Choroid plexus epithelial cell (primary cell): ENCODE data around the gene CNOT6L.

ENCODE experiments used
- DNase-seq: peaks from one replicate; pipeline ENCODE4 v3.0.0-alpha.2; 2010; ENCODE audit warnings: low read depth
- H3K4me3 ChIP-seq: 2 replicates; pipeline ENCODE4 v1.5.1; 2011; ENCODE audit warnings: low read depth, mild to moderate bottlenecking, control low read depth, low read length, moderate library complexity
- CTCF ChIP-seq: conservative IDR thresholded peaks from 2 replicates; pipeline ENCODE4 v1.5.1; 2011; ENCODE audit warnings: low read depth, mild to moderate bottlenecking, control low read depth, inconsistent platforms, low read length, moderate library complexity

The CNOT6L gene

GRCh38 chr4:77820649-77821561 lies 1.7 kb upstream of the CNOT6L start:
- no peak for TF ChIP-seq CTCF
- peak overlapping the region; percentile 90 for H3K4me3 ChIP-seq
- DNase-seq = peak; percentile 13

GRCh38 chr4:77819843-77820648 lies 878 bp upstream of the CNOT6L start:
- peak; percentile 89 for DNase-seq
- H3K4me3 ChIP-seq = peak overlapping the region; percentile 90
- no peak for TF ChIP-seq CTCF

- DNase-seq = peak; percentile 17
- TF ChIP-seq CTCF = no peak
These were observed 255 bp upstream of the CNOT6L start for GRCh38 chr4:77819404-77819842.

GRCh38 chr4:77818073-77818601 lies 1.0 kb downstream of the CNOT6L start:
- peak; percentile 67 for TF ChIP-seq CTCF
- peak overlapping the region; percentile 90 for H3K4me3 ChIP-seq
- DNase-seq = peak; percentile 87

More at GRCh38 chr4:77819404-77819842, 255 bp upstream of the CNOT6L start:
- peak overlapping the region; percentile 90 for H3K4me3 ChIP-seq

- DNase-seq = peak; percentile 22
- TF ChIP-seq CTCF = no peak
- peak overlapping the region; percentile 90 for H3K4me3 ChIP-seq
These were observed 1.7 kb downstream of the CNOT6L start for GRCh38 chr4:77817304-77818072.

GRCh38 chr4:77816546-77816945 lies 2.6 kb downstream of the CNOT6L start:
- DNase-seq = no peak
- no peak overlapping the region for H3K4me3 ChIP-seq
- no peak for TF ChIP-seq CTCF
